ENCODE measurements around the gene SCAMP1. TPM values are rescaled to one million over a fixed set of nuclear protein-coding genes. Genes with fewer than 3 reads are reported as not detected.
A peak's percentile ranks its signal among the peaks of the same experiment; 100 is the strongest.
"Not testable (repeated sequence)": the region's sequence is repeated elsewhere in the genome, so short reads cannot be mapped to it uniquely, and the experiment has no call there.

The SCAMP1 gene
- polyA plus RNA-seq (2013, experiment 1 of 2; ENCODE audit: insufficient read length) = 31.0 TPM
- 36.7 TPM for polyA plus RNA-seq (2013, experiment 2 of 2; ENCODE audit: insufficient read length)

DNA sequence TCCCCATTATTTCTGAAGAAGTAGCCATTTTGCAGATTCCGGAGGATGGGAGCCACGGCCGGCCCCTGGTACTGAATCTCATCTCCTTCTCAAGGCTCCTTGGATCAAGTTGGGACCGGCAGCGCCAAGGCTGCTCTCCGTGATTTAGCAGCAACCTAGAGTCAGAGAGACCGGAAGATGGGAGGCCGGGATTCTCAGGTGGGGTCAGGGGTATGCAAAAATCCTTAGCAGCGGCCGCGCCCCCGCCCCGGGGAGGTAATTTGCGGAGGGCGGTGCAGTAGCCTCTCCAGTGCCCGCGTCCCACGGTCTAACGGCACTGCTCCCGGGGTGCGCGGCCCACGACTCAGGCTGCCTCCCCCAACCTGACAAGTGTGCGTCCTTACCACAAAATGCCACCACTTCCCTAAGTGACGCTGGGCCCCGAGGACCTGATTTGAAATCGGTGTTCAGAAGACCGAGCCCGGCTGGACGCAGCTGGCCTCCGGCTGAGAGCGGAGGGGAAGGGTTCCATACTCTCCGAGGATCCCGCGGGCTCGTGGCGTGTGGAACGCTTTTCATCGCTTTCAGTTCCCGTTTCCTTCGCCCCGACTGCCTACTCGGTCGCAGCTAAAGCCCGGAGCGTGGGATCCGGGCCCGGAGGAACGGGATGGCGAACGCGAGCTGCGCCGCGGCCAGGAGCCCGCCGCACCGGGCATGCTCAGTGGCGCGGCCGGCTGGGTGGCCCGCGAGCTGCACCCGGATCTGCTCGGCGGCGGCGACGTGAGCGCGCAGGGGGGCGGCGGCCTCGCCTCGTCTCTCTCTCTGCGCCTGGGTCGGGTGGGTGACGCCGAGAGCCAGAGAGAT lies at the start of gene SCAMP1:
SCAMP1 (plus strand) TSS at position 787 of the 843 bp plus-strand sequence; CDS start at position 842, 55 bp downstream.
- peak; percentile 94 for DNase-seq

DNA sequence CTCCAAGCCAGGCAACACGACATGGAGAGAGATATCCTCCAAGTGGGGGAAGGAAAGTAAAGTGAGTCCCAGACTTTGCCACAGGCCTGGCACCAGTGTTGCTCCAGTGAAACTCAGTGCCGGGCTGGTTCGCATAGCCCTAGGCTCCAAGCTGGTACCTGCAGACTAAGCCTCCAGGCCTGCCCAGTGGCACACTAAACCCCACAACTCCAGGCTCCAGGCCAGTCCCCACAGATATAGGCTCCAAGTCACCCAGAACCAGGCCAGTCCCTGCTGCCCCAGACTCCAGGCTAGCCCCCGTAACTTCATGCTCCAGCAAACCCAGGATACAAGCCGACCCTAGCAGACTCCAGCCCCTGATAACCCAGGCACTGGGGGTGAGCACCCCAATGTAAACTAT lies 42.9 kb upstream of the SCAMP1 start:
- DNase-seq = no peak

GRCh38 chr5:78318337-78318736 lies 42.1 kb upstream of the SCAMP1 start:
- no peak for DNase-seq

DNA sequence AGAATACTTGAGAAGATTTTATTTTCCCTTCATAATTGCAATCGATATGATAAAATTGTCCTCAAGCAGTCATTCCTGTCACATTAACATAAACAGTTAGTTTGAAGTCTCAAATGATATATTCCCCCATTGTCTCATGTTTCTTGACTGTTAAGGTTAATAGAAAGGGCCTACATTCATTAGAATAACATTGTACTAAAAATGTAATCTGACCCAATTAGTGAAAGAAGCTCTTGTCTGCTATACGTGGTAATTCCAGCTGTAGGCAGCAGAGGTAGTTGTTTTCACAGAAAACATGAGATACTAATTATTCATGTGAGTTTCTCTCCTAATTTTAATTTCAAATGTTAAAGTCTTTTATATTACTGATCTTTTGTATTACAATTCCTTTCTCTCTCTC lies 40.0 kb upstream of the SCAMP1 start:
- peak; percentile 46 for DNase-seq

DNA sequence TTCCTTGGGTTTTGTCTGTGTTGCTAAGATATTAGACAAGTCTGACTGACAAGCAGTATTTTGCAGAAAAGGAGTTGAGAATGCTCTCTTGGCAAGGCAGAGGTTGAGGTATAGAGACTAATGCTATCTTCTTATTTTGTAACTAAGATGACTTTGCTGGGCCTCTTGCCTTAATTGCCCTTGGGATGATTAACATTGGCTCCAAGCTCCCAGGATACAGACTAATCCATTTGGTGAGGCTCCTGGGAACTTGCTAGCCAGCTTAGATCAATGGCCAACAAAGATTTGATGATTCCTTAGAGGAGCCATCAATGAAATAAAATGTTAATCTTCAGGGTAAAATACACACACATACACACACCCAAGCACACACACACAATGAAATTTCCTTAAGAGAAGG lies 37.2 kb upstream of the SCAMP1 start:
- no peak for DNase-seq

GRCh38 chr5:78326930-78327329 lies 33.5 kb upstream of the SCAMP1 start:
- no peak for DNase-seq

GRCh38 chr5:78327761-78328510 lies 32.5 kb upstream of the SCAMP1 start:
- DNase-seq = no peak

DNA sequence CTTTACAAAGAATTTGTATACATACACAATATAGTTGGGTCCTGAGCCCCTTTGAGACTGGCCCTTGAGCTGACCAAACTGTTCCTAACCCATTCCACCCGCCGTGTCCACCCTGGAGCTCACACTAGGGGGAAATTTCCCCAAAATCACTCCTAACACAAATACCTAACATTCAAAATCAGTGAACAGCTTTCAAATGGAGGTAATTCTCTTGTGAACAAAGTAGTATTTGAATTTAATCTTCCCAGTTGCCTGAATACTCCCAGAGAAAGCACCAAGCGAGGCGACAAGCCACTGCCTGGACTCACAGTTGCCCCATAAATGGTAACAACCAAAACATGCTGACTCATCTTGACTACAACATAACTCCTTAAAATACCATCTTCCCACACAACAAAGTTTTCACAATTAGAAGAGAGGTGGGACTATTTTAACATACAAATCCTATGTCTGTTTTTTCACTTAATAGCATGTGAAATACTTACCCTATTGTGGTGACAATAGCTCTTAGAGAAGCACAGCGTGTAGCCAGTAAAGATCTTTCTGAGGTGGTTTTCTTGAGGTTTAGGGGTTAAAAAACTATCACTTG lies 31.7 kb upstream of the SCAMP1 start:
- DNase-seq = peak; percentile 42

- no peak for DNase-seq
Measured at GRCh38 chr5:78331523-78332080, 28.8 kb upstream of the SCAMP1 start.

GRCh38 chr5:78334811-78335210 lies 25.6 kb upstream of the SCAMP1 start:
- DNase-seq = no peak

DNA sequence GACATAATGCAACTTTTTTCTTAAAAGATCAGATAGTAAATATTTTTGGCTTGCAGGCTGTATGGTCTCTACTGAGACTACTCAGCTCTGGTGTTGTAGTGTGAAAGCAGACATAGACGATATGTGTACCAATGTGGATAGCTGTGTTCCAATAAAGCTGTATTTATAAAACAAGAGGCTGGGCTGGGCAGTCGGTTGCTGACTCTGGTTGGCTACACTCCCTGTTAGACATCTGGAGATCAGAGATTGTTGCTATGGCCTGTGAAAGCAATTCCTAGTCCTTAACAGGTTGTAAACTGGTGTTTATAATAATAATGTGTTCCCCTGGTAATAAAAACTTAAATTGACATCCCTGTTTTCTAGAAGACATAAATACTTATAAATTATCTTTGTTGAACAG lies 24.4 kb upstream of the SCAMP1 start:
- no peak for DNase-seq

DNA sequence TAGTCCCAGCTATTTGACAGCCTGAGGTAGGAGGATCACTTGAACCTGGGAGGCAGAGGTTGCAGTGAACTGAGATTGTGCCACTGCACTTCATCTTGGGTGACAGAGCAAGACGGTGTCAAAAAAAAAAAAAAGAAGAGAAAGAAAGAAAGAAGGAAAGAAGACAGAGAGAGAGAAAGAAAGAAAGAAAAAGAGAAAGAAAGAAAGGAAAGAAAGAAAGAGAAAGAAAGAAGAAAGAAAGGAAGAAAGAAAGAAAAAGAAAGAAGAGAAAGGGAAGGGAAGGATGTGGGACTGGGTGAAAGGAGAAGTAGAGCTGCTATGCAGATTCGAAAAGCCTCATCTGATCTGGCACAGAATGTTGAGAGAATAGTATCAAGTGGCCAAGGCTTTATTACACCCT lies 23.7 kb upstream of the SCAMP1 start:
- DNase-seq = no peak

- DNase-seq = no peak
Measured at GRCh38 chr5:78339617-78340436, 20.6 kb upstream of the SCAMP1 start.

GRCh38 chr5:78341440-78341839 lies 19.0 kb upstream of the SCAMP1 start:
- DNase-seq = no peak

- DNase-seq = peak; percentile 49
Measured at GRCh38 chr5:78345485-78345884, 14.9 kb upstream of the SCAMP1 start.

GRCh38 chr5:78353520-78353919 lies 6.9 kb upstream of the SCAMP1 start:
- DNase-seq = no peak

DNA sequence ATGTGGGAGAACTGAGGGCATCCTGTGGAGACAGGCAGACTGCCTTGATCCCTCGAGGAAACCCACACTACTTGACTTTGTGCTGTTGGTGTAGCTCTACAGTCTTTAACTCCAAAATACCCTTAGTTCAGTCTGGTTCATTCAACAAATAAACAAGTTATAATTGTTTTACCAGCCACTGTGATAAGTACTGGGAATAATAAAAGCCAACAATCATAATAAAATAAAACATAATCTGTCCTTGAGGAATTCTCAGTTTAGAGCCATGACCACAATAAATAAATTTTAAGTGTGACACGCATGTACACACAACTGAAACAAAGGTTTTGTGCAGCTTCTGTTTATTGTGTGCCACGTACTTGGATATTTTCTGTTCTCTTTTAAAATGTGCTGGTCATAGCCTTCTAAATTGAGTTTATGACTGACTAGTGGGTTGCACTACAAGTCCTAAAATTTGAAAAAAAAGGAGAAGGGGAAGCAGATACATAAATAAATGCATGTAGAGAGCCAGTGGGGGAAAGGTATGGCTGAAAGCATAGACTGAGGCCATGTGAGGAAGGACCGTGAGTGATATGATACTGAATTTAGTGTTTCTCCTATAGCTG lies 6.2 kb upstream of the SCAMP1 start:
- DNase-seq = no peak

GRCh38 chr5:78355561-78355960 lies 4.9 kb upstream of the SCAMP1 start:
- no peak for DNase-seq

GRCh38 chr5:78359455-78359830 lies 974 bp upstream of the SCAMP1 start:
- DNase-seq = not testable (repeated sequence)

GRCh38 chr5:78360674-78360923 lies 182 bp downstream of the SCAMP1 start:
- no peak for DNase-seq

- DNase-seq = peak; percentile 23
Measured at GRCh38 chr5:78360924-78361630, 660 bp downstream of the SCAMP1 start.

Data from fibroblast of skin of scalp (primary cell).